ENCODE results near the gene EGLN2. TPM values are rescaled to one million over a fixed set of nuclear protein-coding genes. Genes with fewer than 3 reads are reported as not detected.

The EGLN2 gene
- 100 to 1,000 TPM in 1 of 4 donors, 10 to 100 TPM in 3; 36.4 to 151 (median 72.6) TPM for total RNA-seq

GRCh38 chr19:40798683-40799557 lies at the start of gene EGLN2:
Gene EGLN2, plus strand, starts transcription at chr19:40799191. Its CDS starts 1,382 bp downstream, at chr19:40800573.
- no peak for TF ChIP-seq CTCF (IDR thresholded peaks at IDR 0.05; ENCODE audit: low read depth)

GRCh38 chr19:40750058-40750873 lies 48.7 kb upstream of the EGLN2 start, which contains the start of gene ACTMAP:
Gene ACTMAP, minus strand, starts transcription at chr19:40750477. Its CDS starts 674 bp downstream, at chr19:40749803.
- no peak for TF ChIP-seq CTCF (IDR thresholded peaks at IDR 0.05; ENCODE audit: low read depth)

- TF ChIP-seq CTCF (IDR thresholded peaks at IDR 0.05; ENCODE audit: low read depth) = no peak
Measured at GRCh38 chr19:40750874-40751537, 48.0 kb upstream of the EGLN2 start, which contains the start of gene SNRPA. Gene SNRPA, plus strand, starts transcription at chr19:40751203. Its CDS starts 206 bp downstream, at chr19:40751409.

GRCh38 chr19:40752257-40752781 lies 46.7 kb upstream of the EGLN2 start:
- TF ChIP-seq CTCF (IDR thresholded peaks at IDR 0.05; ENCODE audit: low read depth) = no peak

- TF ChIP-seq CTCF (IDR thresholded peaks at IDR 0.05; ENCODE audit: low read depth) = no peak
Measured at GRCh38 chr19:40754611-40755247, 44.3 kb upstream of the EGLN2 start.

- no peak for TF ChIP-seq CTCF (IDR thresholded peaks at IDR 0.05; ENCODE audit: low read depth)
Measured at GRCh38 chr19:40755248-40755624, 43.8 kb upstream of the EGLN2 start.

All from subcutaneous adipose tissue (tissue), 4 donors.